ENCODE measurements around the gene NT5DC3. TPM values are rescaled to one million over a fixed set of nuclear protein-coding genes. Genes with fewer than 3 reads are reported as not detected.

NT5DC3 gene
- total RNA-seq, 4 donors from 2014 or later = 4.7 to 32.2 (median 5.8) TPM

GRCh38 chr12:103802586-103802886 is 38.5 kb downstream of the NT5DC3 start:
- no peaks in the 10 kb centered on the region for H3K27me3 ChIP-seq
- peaks cover 0 to 6% (median 0%) of the 10 kb centered on the region in 3 donors for H3K36me3 ChIP-seq
- DNase-seq = no peak
- 100% methylated on average over 1 of the region's 1 CpG for WGBS, 2 donors
- peak overlapping the region in 1 of 4 donors; percentile 13 for H3K27ac ChIP-seq
- TF ChIP-seq CTCF (IDR thresholded peaks at IDR 0.05) = no peak
- intact Hi-C loops (cut with DNase I) = no loop called here
- H3K4me1 ChIP-seq = peaks cover 0 to 59% (median 29%) of the 10 kb centered on the region in 3 donors
- H3K4me3 ChIP-seq = no peak overlapping the region
- no peaks in the 10 kb centered on the region for H3K9me3 ChIP-seq

- Histone ChIP-seq H3K4me1 (peaks cover 0 to 53% (median 29%) of the 10 kb centered on the region in 3 donors), H3K36me3 (peaks cover 0 to 9% (median 0%) of the 10 kb centered on the region in 3 donors), H3K4me3 (no peak overlapping the region), H3K9me3 (no peaks in the 10 kb centered on the region), H3K27ac (peak overlapping the region in 1 of 4 donors; percentile 42), H3K27me3 (no peaks in the 10 kb centered on the region)
- DNase-seq = no peak
- 77 to 82% methylated on average over 7 to 9 of the region's 11 CpGs for WGBS, 2 donors
- no peak for TF ChIP-seq POLR2A (IDR thresholded peaks at IDR 0.05)
- TF ChIP-seq CTCF (IDR thresholded peaks at IDR 0.05) = no peak
- intact Hi-C loops (cut with DNase I) = no loop called here
Measured at GRCh38 chr12:103801709-103802585, 39.1 kb downstream of the NT5DC3 start.

GRCh38 chr12:103799857-103800771 is 40.9 kb downstream of the NT5DC3 start:
- no peaks in the 10 kb centered on the region for H3K9me3 ChIP-seq
- peak overlapping the region in 3 of 4 donors; percentile 32 to 63 (median 49) for H3K27ac ChIP-seq
- peaks cover 0 to 17% (median 0%) of the 10 kb centered on the region in 3 donors for H3K36me3 ChIP-seq
- WGBS, 2 donors = 24 to 28% methylated on average over 9 to 16 of the region's 16 CpGs
- peaks cover 0 to 39% (median 25%) of the 10 kb centered on the region in 3 donors for H3K4me1 ChIP-seq
- no peaks in the 10 kb centered on the region for H3K27me3 ChIP-seq
- intact Hi-C loops (cut with DNase I) = no loop called here
- H3K4me3 ChIP-seq = peak overlapping the region in 1 of 4 donors; percentile 30
- TF ChIP-seq CTCF (IDR thresholded peaks at IDR 0.05) = no peak
- no peak for TF ChIP-seq POLR2A (IDR thresholded peaks at IDR 0.05)
- no peak for DNase-seq

GRCh38 chr12:103799504-103799856 is 41.6 kb downstream of the NT5DC3 start:
- Histone ChIP-seq H3K4me3 (no peak overlapping the region), H3K9me3 (no peaks in the 10 kb centered on the region), H3K27me3 (no peaks in the 10 kb centered on the region), H3K36me3 (peaks cover 0 to 24% (median 3%) of the 10 kb centered on the region in 3 donors), H3K27ac (peak overlapping the region in 3 of 4 donors; percentile 32 to 63 (median 49)), H3K4me1 (peaks cover 0 to 33% (median 20%) of the 10 kb centered on the region in 3 donors)
- WGBS, 2 donors = 45 to 63% methylated on average over 4 of the region's 4 CpGs
- DNase-seq = no peak
- TF ChIP-seq CTCF (IDR thresholded peaks at IDR 0.05) (no peak), POLR2A (IDR thresholded peaks at IDR 0.05) (no peak)
- intact Hi-C loops (cut with DNase I) = no loop called here

DNA sequence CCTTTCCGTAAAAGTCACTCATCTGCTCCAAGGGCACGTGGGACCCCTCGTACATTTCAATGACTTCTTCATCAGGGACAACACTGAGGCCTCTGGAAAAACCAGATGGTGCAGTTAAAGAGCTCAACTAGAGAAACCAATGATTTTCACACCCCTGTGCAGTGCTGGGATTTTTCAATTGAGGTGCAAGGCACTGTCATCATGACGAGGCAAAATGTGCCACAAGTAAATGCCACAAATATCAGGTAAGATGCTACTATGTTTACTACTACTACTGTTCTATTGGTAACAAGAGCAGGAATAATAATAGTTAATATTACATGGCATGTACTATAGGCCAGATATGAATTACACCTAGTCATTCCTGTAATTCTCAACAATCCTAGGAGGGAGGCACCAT is 42.4 kb downstream of the NT5DC3 start:
- intact Hi-C loops (cut with DNase I) = no loop called here
- peaks cover 0 to 33% (median 20%) of the 10 kb centered on the region in 3 donors for H3K4me1 ChIP-seq
- WGBS, 2 donors = 98% methylated on average over 4 of the region's 4 CpGs
- H3K27me3 ChIP-seq = no peaks in the 10 kb centered on the region
- no peaks in the 10 kb centered on the region for H3K9me3 ChIP-seq
- no peak for DNase-seq
- no peak overlapping the region for H3K27ac ChIP-seq
- TF ChIP-seq CTCF (IDR thresholded peaks at IDR 0.05) (no peak), POLR2A (IDR thresholded peaks at IDR 0.05) (no peak)
- no peak overlapping the region for H3K4me3 ChIP-seq
- peaks cover 0 to 33% (median 3%) of the 10 kb centered on the region in 3 donors for H3K36me3 ChIP-seq
